NB4 (cell line): Measurements from ENCODE around the gene SPPL2A.
"Not testable (repeated sequence)": the region's sequence is repeated elsewhere in the genome, so short reads cannot be mapped to it uniquely, and the experiment has no call there.

Source experiments
- DNase-seq: peaks from one replicate; pipeline ENCODE4 v3.0.0; 2010; ENCODE audit warnings: low read depth
- H3K4me3 ChIP-seq: one replicate; pipeline ENCODE4 v1.5.1; 2011; ENCODE audit warnings: mild to moderate bottlenecking, low read depth, low read length, moderate library complexity
- MAX ChIP-seq: IDR thresholded peaks from 2 replicates; pipeline ENCODE4 v1.6.1; 2011; ENCODE audit warnings: low read depth, low read length
- MYC ChIP-seq: IDR thresholded peaks from 2 replicates; pipeline ENCODE4 v1.6.1; 2011; ENCODE audit warnings: low read depth, low read length
- POLR2A ChIP-seq: IDR thresholded peaks from 2 replicates; pipeline ENCODE4 v1.6.1; 2011; ENCODE audit warnings: mild to moderate bottlenecking; ENCODE audit not compliant: insufficient read length; ENCODE audit errors: extremely low read depth
- TF ChIP-seq, protein P1 (sequence below): IDR thresholded peaks from one replicate; pipeline ENCODE4 v1.5.1; 2012; ENCODE audit warnings: low read depth, low read length

The SPPL2A gene

GRCh38 chr15:50765195-50765967, at the start of gene SPPL2A:
Gene SPPL2A, minus strand, starts transcription at chr15:50765706. Its CDS starts 173 bp downstream, at chr15:50765533.
- H3K4me3 ChIP-seq, result peak within 1 kb of the TSS; percentile 80
- DNase-seq, result peak; percentile 92
- TF ChIP-seq POLR2A, result peak; percentile 87
- TF ChIP-seq, protein P1, sequence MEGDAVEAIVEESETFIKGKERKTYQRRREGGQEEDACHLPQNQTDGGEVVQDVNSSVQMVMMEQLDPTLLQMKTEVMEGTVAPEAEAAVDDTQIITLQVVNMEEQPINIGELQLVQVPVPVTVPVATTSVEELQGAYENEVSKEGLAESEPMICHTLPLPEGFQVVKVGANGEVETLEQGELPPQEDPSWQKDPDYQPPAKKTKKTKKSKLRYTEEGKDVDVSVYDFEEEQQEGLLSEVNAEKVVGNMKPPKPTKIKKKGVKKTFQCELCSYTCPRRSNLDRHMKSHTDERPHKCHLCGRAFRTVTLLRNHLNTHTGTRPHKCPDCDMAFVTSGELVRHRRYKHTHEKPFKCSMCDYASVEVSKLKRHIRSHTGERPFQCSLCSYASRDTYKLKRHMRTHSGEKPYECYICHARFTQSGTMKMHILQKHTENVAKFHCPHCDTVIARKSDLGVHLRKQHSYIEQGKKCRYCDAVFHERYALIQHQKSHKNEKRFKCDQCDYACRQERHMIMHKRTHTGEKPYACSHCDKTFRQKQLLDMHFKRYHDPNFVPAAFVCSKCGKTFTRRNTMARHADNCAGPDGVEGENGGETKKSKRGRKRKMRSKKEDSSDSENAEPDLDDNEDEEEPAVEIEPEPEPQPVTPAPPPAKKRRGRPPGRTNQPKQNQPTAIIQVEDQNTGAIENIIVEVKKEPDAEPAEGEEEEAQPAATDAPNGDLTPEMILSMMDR, result no peak

DNA sequence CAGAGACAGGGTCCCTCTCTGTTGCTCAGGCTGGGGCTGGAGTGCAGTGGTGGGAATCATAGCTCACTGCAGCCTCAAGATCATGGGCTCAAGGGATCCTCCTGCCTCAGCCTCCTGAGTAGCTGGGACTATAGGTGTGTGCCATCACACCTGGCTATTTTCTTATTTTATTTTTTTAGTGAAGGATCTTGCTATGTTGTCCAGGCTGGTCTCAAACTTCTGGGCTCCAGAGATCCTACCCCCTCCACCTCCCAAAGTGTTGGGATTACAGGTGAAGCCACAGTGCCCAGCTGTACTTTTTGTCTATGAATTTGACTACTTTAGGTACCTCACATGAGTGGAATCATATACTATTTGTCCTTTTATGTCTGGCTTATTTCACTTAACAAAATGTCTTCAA, 49.1 kb upstream of the SPPL2A start:
- TF ChIP-seq MYC (no peak), POLR2A (no peak), MAX (no peak)
- TF ChIP-seq, protein P1, result no peak
- H3K4me3 ChIP-seq, result no peak overlapping the region
- DNase-seq, result no peak

DNA sequence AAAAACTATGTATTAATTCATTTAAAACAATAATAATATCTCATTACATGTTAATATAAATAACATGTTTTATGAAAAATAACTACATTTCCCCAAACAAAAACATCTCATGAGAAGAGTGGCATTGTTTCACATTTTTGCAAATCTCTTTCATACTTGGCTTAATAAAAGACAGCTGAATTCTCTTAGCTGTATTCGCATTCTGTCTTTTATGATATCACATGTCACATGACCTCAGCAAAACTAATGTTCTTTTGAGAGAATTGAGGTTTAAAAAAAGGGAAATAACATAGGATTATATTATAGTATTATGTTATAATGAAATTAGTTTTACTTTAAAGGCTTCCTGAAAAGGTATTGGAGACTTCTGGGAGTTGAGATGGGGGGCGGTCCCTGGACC, 48.4 kb upstream of the SPPL2A start:
- TF ChIP-seq POLR2A (no peak), MYC (no peak), MAX (no peak)
- TF ChIP-seq, protein P1, result no peak
- H3K4me3 ChIP-seq, result no peak overlapping the region
- no peak for DNase-seq

- H3K4me3 ChIP-seq, result no peak overlapping the region
- TF ChIP-seq MAX (no peak), POLR2A (no peak), MYC (no peak)
- TF ChIP-seq, protein P1, result no peak
- no peak for DNase-seq
These were observed 47.6 kb upstream of the SPPL2A start for GRCh38 chr15:50813089-50813488.

DNA sequence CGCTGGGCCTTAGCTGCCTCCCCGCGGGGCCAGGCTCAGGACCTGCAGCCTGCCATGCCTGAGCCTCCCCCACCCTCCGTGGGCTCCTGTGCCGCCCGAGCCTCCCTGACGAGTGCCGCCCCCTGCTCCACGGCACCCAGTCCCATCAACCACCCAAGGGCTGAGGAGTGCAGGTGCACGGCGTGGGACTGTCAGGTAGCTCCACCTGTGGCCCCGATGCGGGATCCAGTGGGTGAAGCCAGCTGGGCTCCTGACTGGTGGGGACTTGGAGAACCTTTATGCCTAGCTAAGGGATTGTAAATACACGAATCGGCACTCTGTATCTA, 46.6 kb upstream of the SPPL2A start:
- DNase-seq, H3K4me3 ChIP-seq: not testable (repeated sequence)

GRCh38 chr15:50811461-50812180, 46.1 kb upstream of the SPPL2A start:
- not testable (repeated sequence) for H3K4me3 ChIP-seq

GRCh38 chr15:50810128-50810527, 44.6 kb upstream of the SPPL2A start:
- TF ChIP-seq MAX, result no peak
- TF ChIP-seq MYC, result no peak
- TF ChIP-seq, protein P1, result no peak
- TF ChIP-seq POLR2A, result no peak
- no peak for DNase-seq
- no peak overlapping the region for H3K4me3 ChIP-seq

More at GRCh38 chr15:50811461-50812180, 46.1 kb upstream of the SPPL2A start:
- not testable (repeated sequence) for DNase-seq
